SH-SY5Y (cell line): Measurements from ENCODE around the gene CDK10.

Experiments
- GATA2 ChIP-seq: IDR thresholded peaks from 2 replicates; pipeline ENCODE4 v1.6.1; 2011; ENCODE audit warnings: mild to moderate bottlenecking, low read depth, low read length
- GATA3 ChIP-seq: IDR thresholded peaks from 2 replicates; pipeline ENCODE4 v1.6.1; 2011; ENCODE audit warnings: low read depth, mild to moderate bottlenecking, low read length, moderate library complexity

DNA sequence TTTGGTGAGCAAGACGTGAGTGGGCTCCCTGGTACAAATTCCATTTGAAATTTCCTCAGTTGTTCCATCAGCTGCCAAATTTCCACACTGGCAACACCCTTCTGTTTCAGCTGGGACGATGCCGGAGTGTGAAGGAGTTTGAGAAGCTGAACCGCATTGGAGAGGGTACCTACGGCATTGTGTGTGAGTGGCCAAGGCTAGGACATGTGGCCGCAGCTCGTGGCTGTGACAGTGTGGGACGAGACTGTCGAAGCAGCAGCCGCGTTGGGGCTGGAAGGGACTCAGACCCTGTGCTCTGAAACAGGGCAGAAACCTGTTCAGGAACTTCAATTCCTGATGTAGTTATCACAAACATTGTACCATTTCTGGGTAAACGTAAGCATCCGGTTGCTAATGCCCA, 2.7 kb downstream of the CDK10 start:
- TF ChIP-seq GATA2 = no peak
- TF ChIP-seq GATA3 = no peak
